Tibial nerve (tissue), 4 donors: ENCODE data around the gene KIR2DL4. TPM values are rescaled to one million over a fixed set of nuclear protein-coding genes. Genes with fewer than 3 reads are reported as not detected.
"Not testable (repeated sequence)": the region's sequence is repeated elsewhere in the genome, so short reads cannot be mapped to it uniquely, and the experiment has no call there.

Source experiments
- DNase-seq, 2 donors: peaks; one replicate each; pipeline ENCODE4 v3.0.0-alpha.2; 2019; ENCODE audit warnings: low spot score in 2 of 2
- H3K27ac ChIP-seq, 4 donors: fragments of 200-600 bp; sonication (generic) in 3 of 4; one replicate each; pipeline ENCODE4 v1.5.1; 2017 to 2019; ENCODE audit warnings: mild to moderate bottlenecking in 1 of 4
- H3K27me3 ChIP-seq, 2 donors: fragments of 200-600 bp; sonication (generic) in 1 of 2; one replicate each; pipeline versions ENCODE4 v1.5.1 to v1.6.0; 2017 to 2019
- H3K36me3 ChIP-seq, 3 donors: fragments of 200-600 bp; sonication (generic); one replicate each; pipeline ENCODE4 v1.5.1; 2018 to 2019
- H3K4me1 ChIP-seq, 4 donors: fragments of 200-600 bp; sonication (generic) in 3 of 4; one replicate each; pipeline ENCODE4 v1.5.1; 2017 to 2019
- H3K4me3 ChIP-seq, 4 donors: fragments of 200-600 bp; sonication (generic) in 3 of 4; one replicate each; pipeline ENCODE4 v1.5.1; 2017 to 2019; ENCODE audit warnings: mild to moderate bottlenecking in 1 of 4, moderate library complexity in 1 of 4
- H3K9me3 ChIP-seq, 4 donors: fragments of 200-600 bp; sonication (generic) in 3 of 4; one replicate each; pipeline ENCODE4 v1.5.1; 2017 to 2019
- EP300 ChIP-seq, 2 donors: sonication (generic); formaldehyde crosslinking; IDR thresholded peaks; one replicate each; pipeline ENCODE4 v1.6.1; 2017; ENCODE audit warnings: antibody characterized with exemption in 2 of 2, mild to moderate bottlenecking in 1 of 2
- POLR2A ChIP-seq, 2 donors: fragments of 450-650 bp; IDR thresholded peaks; one replicate each; pipeline ENCODE4 v1.6.1; 2017; ENCODE audit warnings: antibody characterized with exemption in 2 of 2, mild to moderate bottlenecking in 2 of 2, moderate library complexity in 2 of 2
- WGBS, 2 donors: methylation state at CpG; one replicate each; pipeline ENCODE4 v1.1.5; 2018; 5-methylcytosine and 5-hydroxymethylcytosine counted together
- total RNA-seq, 4 donors: library from RNA; depleted of rRNA; stranded (reverse); fragments of >200 nt; gene quantifications; one replicate each; pipeline ENCODE4 v1.1.0, GENCODE V29; 2016
- TF ChIP-seq, protein P1 (sequence below), 5 experiments: fragments of 200-600 bp in 3 of 5; fragments of 450-650 bp in 2 of 5; sonication (generic) in 3 of 5; IDR thresholded peaks; one replicate each; pipeline ENCODE4 v1.5.1; 2016 to 2019; ENCODE audit warnings: antibody characterized with exemption in 5 of 5, mild to moderate bottlenecking in 3 of 5, moderate library complexity in 2 of 5

KIR2DL4 gene
- total RNA-seq = not detected

DNA sequence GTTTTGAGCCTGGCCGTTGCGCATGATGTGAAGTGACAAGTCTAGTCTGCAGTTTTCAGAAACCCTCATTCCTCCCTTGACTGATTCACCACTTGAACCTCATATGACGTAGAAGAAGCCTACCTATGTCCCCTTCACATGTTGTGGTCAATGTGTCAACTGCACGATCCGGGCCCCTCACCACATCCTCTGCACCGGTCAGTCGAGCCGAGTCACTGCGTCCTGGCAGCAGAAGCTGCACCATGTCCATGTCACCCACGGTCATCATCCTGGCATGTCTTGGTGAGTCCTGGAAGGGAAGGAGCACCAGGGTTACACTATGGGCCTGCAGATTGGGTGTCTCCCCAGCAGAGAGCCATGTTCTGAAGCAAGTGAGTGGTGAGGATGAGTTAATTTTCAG, at the start of gene KIR2DL4:
KIR2DL4 (plus strand) TSS at position 201 of the 400 bp plus-strand sequence; CDS start at position 243, 42 bp downstream.
- Histone ChIP-seq H3K4me3 (no peak within 1 kb of the TSS), H3K27ac (no peak within 1 kb of the TSS), H3K36me3 (no peaks in the 10 kb centered on the region), H3K4me1 (no peaks in the 10 kb centered on the region), H3K9me3 (no peaks in the 10 kb centered on the region), H3K27me3 (no peaks in the 10 kb centered on the region)
- no peak for DNase-seq
- WGBS, 2 donors = 86% methylated on average over 10 of the region's 10 CpGs
- TF ChIP-seq EP300 (IDR thresholded peaks at IDR 0.05) (no peak), POLR2A (IDR thresholded peaks at IDR 0.05) (no peak)
- TF ChIP-seq, protein P1, sequence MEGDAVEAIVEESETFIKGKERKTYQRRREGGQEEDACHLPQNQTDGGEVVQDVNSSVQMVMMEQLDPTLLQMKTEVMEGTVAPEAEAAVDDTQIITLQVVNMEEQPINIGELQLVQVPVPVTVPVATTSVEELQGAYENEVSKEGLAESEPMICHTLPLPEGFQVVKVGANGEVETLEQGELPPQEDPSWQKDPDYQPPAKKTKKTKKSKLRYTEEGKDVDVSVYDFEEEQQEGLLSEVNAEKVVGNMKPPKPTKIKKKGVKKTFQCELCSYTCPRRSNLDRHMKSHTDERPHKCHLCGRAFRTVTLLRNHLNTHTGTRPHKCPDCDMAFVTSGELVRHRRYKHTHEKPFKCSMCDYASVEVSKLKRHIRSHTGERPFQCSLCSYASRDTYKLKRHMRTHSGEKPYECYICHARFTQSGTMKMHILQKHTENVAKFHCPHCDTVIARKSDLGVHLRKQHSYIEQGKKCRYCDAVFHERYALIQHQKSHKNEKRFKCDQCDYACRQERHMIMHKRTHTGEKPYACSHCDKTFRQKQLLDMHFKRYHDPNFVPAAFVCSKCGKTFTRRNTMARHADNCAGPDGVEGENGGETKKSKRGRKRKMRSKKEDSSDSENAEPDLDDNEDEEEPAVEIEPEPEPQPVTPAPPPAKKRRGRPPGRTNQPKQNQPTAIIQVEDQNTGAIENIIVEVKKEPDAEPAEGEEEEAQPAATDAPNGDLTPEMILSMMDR (IDR thresholded peaks at IDR 0.05) = no peak

DNA sequence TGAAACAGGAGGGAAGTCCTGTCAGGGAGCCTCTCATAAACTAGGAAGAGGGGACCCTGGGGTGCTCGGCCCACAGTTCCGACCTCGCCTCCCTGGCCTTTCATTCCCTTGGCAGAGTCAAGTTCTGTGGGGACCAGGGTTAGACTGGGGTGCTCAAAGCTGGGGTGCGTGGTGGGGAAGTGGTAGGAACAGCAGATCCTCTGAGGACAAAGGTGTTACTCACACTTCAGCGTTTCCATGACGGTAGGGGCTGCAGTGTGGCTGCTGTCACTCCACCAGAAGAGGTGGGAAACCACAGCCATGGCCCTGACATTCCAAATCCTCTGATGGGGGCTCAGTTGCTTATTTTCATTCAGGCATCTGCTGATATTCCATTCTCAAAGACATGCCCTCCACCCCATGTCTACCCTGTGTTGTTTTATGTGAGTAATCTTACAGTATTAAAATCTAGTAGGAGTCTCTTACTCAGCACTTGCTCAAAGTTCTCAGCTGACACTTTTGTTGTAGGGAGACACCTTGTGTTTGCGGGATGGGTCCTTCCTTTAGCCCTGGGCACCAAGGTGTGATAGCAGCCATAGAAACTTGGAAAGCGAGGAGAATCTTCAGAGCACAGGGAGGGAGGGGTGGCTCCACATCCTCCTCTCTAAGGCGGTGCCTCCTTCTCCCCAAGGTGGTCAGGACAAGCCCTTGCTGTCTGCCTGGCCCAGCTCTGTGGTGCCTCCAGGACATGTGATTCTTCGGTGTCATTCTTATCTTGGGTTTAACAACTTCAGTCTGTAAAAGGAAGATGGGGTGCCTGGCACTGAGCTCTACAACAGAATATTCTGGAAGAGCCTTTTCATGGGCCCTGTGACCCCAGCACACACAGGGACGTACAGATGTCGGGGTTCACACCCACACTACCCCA, 47.0 kb upstream of the KIR2DL4 start:
- not testable (repeated sequence) for H3K27me3 ChIP-seq, H3K4me1 ChIP-seq, DNase-seq, H3K4me3 ChIP-seq, H3K27ac ChIP-seq, H3K36me3 ChIP-seq
- peaks cover 0 to 11% (median 0%) of the 10 kb centered on the region in 4 donors for H3K9me3 ChIP-seq
- WGBS, 2 donors = 76 to 84% methylated on average over 10 to 11 of the region's 12 CpGs

DNA sequence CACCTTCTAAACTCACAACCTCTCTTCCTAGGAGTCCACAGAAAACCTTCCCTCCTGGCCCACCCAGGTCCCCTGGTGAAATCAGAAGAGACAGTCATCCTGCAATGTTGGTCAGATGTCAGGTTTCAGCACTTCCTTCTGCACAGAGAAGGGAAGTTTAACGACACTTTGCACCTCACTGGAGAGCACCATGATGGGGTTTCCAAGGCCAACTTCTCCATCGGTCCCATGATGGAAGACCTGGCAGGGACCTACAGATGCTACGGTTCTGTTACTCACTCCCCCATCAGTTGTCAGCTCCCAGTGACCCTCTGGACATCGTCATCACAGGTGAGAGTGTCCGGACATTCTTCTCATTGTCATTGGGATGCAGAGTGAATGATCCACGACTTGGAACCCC, 44.8 kb upstream of the KIR2DL4 start:
- H3K36me3 ChIP-seq, H3K27me3 ChIP-seq, H3K27ac ChIP-seq, H3K4me3 ChIP-seq, DNase-seq, H3K4me1 ChIP-seq: not testable (repeated sequence)
- H3K9me3 ChIP-seq = peaks cover 0 to 11% (median 0%) of the 10 kb centered on the region in 4 donors
- 55% methylated on average over 6 of the region's 6 CpGs; no CpG with 5 or more reads in 1 of the 2 donors for WGBS, 2 donors

DNA sequence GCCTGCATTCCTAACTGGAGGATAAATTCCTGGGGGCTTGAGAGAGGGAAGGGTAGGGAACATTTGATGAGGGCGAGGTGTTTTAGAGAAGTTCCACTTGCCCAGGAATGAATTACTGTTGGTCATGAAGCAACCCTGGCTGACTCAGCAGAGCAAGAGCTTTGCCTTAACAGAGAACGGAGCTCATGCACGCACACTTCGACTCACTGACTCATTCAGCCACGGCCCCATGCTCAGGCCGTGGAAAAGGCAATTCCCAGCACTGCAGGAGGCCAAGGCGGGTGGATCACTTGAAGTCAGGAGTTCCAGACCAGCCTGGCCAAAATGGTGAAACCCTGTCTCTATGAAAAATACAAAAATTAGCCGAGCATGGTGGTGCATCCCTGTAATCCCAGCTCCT, 39.2 kb upstream of the KIR2DL4 start:
- H3K9me3 ChIP-seq = peaks cover 0 to 22% (median 0%) of the 10 kb centered on the region in 4 donors
- WGBS, 2 donors = 73 to 81% methylated on average over 7 to 8 of the region's 8 CpGs

DNA sequence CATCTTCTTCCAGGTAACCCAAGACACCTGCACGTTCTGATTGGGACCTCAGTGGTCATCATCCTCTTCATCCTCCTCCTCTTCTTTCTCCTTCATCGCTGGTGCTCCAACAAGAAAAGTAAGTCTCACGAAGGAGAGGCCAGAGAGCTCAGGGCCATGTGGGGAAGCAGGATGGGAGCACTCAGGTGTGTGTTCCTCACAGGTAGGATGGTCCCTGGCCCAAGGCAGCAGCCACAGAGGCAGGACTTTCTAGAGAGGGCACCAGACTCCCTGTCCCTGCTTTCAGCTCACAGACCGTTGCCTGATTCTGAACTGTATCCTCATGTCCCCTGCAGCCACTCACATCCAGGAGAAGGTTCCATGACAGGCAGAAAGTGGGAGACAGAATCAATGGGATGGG, 36.9 kb upstream of the KIR2DL4 start:
- H3K9me3 ChIP-seq = peaks cover 0 to 11% (median 0%) of the 10 kb centered on the region in 4 donors
- H3K4me3 ChIP-seq, H3K27ac ChIP-seq, H3K36me3 ChIP-seq, H3K27me3 ChIP-seq, DNase-seq, H3K4me1 ChIP-seq: not testable (repeated sequence)
- 67 to 70% methylated on average over 3 to 4 of the region's 4 CpGs for WGBS, 2 donors

More for the DNA sequence above, 39.2 kb upstream of the KIR2DL4 start:
- DNase-seq, H3K4me3 ChIP-seq, H3K27me3 ChIP-seq, H3K36me3 ChIP-seq, H3K27ac ChIP-seq, H3K4me1 ChIP-seq: not testable (repeated sequence)

DNA sequence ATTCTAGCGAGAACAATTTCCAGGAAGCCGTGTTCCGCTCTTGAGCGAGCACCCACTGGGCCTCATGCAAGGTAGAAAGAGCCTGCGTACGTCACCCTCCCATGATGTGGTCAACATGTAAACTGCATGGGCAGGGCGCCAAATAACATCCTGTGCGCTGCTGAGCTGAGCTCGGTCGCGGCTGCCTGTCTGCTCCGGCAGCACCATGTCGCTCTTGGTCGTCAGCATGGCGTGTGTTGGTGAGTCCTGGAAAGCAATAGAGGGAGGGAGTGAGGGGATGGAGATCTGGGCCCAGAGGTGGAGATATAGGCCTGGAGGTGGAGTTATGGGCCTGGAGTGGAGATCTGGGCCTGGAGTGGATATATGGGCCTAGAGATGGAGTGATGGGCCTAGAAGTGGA, 33.8 kb upstream of the KIR2DL4 start, which contains the start of gene KIR2DL1:
KIR2DL1 (plus strand) TSS at position 148 of the 400 bp plus-strand sequence; CDS start at position 206, 58 bp downstream.
- H3K4me1 ChIP-seq, H3K36me3 ChIP-seq, DNase-seq, H3K27me3 ChIP-seq, H3K4me3 ChIP-seq, H3K27ac ChIP-seq: not testable (repeated sequence)
- WGBS, 2 donors = 95 to 100% methylated on average over 14 to 15 of the region's 15 CpGs
- H3K9me3 ChIP-seq = peaks cover 0 to 11% (median 0%) of the 10 kb centered on the region in 4 donors

DNA sequence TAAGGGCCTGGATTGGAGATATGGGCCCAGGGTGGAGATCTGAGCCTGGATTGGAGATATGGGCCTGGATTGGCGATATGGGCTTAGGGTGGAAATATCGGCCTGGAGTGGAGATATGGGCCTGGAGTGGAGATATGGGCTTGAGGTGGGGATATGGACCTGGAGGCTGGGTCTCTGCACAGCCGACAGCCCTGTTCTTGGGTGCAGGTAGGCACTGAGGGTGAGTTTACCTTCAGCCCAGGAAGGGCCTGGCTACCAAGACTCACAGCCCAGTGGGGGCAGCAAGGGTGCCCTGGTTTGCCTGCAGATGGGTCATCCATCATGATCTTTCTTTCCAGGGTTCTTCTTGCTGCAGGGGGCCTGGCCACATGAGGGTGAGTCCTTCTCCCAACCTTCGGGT, 32.9 kb upstream of the KIR2DL4 start:
- not testable (repeated sequence) for H3K36me3 ChIP-seq, H3K4me1 ChIP-seq, H3K27me3 ChIP-seq, H3K27ac ChIP-seq, H3K4me3 ChIP-seq, DNase-seq
- peaks cover 0 to 11% (median 0%) of the 10 kb centered on the region in 4 donors for H3K9me3 ChIP-seq
- WGBS, 2 donors = 72 to 88% methylated on average over 4 of the region's 4 CpGs

DNA sequence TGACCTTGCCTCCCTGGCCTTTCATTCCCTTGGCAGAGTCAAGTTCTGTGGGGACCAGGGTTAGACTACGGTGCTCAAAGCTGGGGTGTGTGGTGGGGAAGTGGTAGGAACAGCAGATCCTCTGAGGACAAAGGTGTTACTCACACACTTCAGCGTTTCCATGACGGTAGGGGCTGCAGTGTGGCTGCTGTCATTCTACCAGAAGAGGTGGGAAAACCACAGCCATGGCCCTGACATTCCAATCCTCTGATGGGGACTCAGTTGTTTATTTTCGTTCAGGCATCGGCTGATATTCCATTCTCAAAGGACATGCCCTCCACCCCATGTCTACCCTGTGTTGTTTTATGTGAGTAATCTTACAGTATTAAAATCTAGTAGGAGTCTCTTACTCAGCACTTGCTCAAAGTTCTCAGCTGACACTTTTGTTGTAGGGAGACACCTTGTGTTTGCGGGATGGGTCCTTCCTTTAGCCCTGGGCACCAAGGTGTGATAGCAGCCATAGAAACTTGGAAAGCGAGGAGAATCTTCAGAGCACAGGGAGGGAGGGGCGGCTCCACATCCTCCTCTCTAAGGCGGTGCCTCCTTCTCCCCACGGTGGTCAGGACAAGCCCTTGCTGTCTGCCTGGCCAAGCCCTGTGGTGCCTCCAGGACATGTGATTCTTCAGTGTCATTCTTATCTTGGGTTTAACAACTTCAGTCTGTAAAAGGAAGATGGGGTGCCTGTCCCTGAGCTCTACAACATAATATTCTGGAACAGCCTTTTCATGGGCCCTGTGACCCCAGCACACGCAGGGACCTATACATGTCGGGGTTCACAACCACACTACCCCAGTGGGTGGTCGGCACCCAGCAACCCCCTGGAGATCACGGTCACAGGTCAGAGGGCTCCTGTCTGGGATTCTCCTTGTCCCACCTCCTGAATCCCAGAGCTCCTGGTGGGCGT, 32.1 kb upstream of the KIR2DL4 start:
- H3K27ac ChIP-seq, H3K9me3 ChIP-seq, H3K27me3 ChIP-seq, H3K4me1 ChIP-seq, H3K4me3 ChIP-seq, H3K36me3 ChIP-seq, DNase-seq: not testable (repeated sequence)
- 82 to 85% methylated on average over 15 of the region's 15 CpGs for WGBS, 2 donors

DNA sequence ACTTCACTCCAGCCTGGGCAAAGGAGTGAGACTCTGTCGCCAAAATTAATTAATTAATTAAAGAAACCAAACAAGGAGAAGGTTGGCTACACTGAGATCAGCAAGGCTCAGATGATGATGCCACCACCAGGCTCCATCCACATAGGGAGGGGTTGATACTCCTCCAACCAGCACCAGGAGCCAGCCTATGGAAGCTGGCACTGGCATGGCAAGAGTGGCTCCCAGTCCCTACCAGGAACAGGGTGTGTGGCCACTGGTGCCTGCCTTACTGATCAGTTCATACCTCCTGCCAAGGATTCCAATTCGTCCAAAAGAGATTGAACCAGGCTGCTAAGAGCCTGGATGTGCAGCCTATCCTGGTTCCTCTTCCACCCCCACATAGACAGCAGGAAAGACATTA, 30.7 kb upstream of the KIR2DL4 start:
- H3K27ac ChIP-seq, H3K4me3 ChIP-seq, DNase-seq, H3K4me1 ChIP-seq, H3K27me3 ChIP-seq, H3K9me3 ChIP-seq, H3K36me3 ChIP-seq: not testable (repeated sequence)
- 57 to 68% methylated on average over 2 of the region's 2 CpGs for WGBS, 2 donors

DNA sequence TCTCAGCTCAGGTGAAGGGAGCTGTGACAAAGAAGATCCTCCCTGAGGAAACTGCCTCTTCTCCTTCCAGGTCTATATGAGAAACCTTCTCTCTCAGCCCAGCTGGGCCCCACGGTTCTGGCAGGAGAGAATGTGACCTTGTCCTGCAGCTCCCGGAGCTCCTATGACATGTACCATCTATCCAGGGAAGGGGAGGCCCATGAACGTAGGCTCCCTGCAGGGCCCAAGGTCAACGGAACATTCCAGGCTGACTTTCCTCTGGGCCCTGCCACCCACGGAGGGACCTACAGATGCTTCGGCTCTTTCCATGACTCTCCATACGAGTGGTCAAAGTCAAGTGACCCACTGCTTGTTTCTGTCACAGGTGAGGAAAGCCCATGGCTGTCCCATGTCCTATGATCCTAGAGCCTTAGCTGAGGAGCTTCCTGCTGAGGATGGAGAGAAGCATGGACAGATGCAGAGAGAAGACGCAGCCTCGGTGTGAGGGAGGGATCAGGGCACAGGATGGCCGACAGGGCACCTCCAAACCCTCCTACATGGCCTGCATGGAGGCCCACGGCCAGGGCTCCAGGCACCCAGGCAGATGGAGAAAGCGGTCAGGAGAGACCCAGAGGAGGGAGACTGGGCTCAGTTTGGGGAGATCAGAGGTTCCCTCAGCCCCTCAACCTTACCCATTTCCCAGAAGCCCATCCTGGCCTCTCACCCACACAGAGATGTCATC, 28.2 kb upstream of the KIR2DL4 start:
- H3K4me3 ChIP-seq, DNase-seq, H3K27ac ChIP-seq, H3K9me3 ChIP-seq, H3K4me1 ChIP-seq, H3K27me3 ChIP-seq, H3K36me3 ChIP-seq: not testable (repeated sequence)
- WGBS, 2 donors = 75 to 80% methylated on average over 12 of the region's 12 CpGs

DNA sequence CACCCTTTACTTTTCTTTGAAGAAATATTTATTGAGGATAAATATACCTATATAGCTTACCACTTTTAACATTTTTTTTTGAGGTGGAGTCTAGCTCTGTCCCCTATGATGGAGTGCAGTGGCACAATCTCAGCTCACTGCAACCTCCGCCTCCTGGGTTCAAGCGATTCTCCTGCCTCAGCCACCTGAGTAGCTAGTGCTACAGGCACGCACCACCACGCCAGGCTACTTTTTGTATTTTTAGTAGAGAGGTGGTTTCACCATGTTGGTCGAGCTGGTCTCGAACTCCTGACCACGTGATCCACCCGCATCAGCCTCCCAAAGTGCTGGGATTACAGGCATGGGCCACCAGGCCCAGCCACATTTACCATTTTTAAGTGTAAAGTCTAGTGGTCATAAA, 27.6 kb upstream of the KIR2DL4 start:
- H3K9me3 ChIP-seq, DNase-seq, H3K4me3 ChIP-seq, H3K27ac ChIP-seq, H3K36me3 ChIP-seq, H3K27me3 ChIP-seq, H3K4me1 ChIP-seq: not testable (repeated sequence)
- WGBS, 2 donors = 70 to 72% methylated on average over 8 of the region's 8 CpGs
